ENCODE measurements around the gene SLC2A4.

SLC2A4 gene

GRCh38 chr17:7248796-7249195 is 32.7 kb upstream of the SLC2A4 start:
- no peak for DNase-seq

GRCh38 chr17:7249214-7249613 is 32.3 kb upstream of the SLC2A4 start:
- no peak for DNase-seq

- DNase-seq: no peak
Observed at GRCh38 chr17:7249830-7250229, 31.7 kb upstream of the SLC2A4 start.

DNA sequence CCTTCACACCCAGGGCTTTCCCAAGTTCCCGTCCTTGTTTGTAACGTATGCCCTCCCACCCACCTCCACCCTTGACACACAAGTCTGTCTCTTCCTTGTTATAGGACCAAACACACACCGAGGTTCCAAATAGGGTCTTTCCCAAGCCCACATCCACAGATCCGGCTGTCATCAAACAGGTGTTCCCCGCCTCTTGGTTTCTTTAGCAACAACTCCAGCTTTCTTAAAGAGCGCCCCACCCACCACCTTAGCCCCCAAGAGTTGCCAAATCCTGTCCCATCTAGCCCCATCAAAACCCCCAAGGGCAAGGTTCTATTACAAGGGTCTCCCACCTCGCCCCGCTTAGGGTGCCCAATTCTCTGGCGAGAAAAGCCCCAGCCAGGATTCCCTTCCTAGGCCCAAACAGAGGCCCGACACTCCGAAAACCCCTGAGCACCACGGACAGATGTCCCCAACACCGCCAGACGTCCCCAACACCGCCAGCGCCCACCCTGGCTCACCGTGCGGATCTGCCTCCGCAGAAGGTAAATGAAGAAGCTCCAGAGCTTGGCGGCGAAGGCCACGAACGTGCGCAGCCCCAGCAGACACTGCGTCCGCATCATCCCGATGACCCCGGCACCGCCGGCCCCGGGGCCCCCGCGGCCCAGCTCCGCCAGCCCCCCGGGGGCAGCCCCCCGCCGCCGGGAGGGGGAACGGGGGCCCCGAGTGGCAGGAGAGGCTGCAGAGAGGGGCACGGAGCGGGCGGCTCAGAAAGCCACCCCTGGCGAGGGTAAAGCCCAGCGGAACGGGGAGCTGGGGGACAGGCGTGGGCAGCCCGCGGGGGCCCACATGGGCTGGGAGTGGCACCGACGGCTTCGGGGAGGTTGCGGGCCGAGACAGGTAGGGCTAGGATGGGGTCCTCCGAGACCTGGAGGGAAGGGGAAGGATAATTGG is 30.6 kb upstream of the SLC2A4 start:
- DNase-seq: no peak

GRCh38 chr17:7251661-7252175 is 29.8 kb upstream of the SLC2A4 start, which contains the start of gene CTDNEP1:
CTDNEP1 (minus strand) TSS chr17:7251734; CDS start chr17:7251296, 438 bp downstream.
- peak; percentile 100 for DNase-seq

- peak; percentile 97 for DNase-seq
Observed at GRCh38 chr17:7252176-7253043, 29.1 kb upstream of the SLC2A4 start, which contains the start of gene ELP5. ELP5 (plus strand) TSS chr17:7252215; CDS start chr17:7252551, 336 bp downstream.

DNA sequence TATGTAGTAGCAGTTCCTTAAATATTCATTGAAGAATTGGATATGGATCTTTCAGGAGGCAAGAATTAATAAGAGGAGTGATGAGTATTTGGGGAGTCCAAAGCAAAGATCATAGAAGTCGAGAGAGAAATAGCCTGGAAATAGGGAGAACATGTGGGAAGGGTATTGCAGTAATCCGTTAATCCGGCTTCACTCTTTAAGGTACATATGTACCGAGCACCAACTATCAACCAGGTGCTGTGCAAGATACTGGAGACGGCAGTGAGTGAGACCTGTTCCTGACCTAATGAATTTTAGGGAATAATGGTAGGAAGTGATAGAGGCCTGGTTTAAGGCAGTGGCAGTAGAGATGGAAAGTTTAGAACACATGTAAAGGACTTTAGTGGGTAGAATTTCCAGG is 28.4 kb upstream of the SLC2A4 start:
- no peak for DNase-seq

- no peak for DNase-seq
Observed at GRCh38 chr17:7254511-7254910, 27.0 kb upstream of the SLC2A4 start.

DNA sequence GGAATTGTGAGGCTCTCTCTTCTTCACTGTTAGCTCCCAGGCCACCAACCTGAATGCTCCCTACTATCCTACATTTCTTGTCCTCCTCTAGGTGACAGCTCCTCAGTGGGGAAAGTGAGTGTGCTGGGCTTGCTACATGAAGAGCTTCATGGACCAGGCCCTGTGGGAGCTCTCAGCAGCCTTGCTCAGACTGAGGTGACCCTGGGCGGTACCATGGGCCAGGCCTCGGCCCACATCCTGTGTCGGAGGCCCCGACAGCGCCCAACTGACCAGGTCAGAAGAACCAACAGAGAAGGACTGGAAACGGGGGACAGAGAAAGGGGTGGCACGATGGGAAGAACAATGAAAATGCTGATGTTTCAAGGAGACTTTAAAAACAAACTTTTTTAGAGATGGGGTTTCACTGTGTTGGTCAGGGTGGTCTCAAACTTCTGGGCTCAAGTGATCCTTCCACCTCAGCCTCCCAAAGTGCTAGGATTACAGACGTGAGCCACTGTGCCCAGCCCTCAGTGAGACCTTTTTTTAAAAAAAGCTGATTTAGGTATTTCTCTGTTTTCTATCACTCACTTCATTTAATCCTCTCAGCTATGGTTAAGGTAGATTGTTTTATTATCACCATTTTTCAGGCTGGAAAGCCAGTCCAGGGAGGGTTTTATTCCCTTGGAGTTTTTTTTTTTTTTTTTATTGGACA is 24.6 kb upstream of the SLC2A4 start:
- no peak for DNase-seq

DNA sequence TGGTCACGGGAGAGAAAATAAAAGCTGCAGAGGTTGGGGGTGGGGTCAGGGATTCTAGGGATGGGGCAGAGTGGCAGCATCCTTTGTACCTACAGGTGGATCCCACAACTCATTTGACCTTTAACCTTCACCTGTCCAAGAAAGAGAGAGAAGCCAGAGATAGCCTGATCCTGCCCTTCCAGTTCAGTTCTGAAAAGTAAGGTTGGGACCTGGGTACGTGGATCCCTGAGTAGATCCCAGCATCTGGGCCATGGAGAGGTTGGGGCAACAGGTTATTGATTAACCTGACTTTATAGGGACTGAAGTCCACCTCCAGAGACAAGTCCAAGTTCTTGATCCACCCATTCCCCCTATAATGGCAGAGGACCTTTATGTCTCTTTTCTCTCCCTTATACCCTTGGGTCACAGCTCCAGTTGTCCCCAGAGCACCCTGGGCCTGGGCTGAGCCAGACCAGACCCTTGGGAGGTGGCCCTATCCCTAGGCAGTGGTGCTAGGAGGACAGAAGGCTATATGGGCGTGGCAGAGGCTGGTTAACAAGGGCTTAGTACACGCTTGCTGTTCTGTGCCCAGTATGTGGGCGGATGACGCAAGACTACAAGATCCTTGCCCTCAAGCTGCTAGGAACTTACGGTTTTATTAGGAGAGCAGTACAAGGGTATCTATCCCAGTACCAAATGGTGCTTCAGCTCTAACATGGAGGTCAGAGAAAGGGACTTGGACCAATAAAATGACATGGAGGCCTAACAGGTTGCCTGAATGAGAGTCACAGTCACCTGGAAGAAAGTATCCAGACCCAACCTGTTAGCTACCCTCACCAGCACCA is 22.6 kb upstream of the SLC2A4 start:
- peak; percentile 59 for DNase-seq

DNA sequence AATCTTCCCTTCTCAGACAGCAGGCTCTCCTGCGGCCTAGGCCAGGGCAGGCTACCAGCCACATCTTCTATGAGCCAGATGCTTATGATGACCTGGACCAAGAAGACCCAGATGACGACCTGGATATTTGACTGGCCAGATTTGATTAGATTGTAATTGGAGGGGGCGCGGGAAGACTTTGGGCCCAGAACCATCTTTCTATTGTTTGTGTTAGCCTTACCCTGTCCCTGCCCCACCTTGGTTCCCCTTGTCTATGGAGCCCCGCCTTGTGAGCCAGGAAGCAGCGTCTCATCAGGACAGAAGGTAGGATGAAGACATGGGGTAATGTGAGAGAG is 22.0 kb upstream of the SLC2A4 start:
- DNase-seq: no peak

- DNase-seq: no peak
Observed at GRCh38 chr17:7260151-7260550, 21.4 kb upstream of the SLC2A4 start.

DNA sequence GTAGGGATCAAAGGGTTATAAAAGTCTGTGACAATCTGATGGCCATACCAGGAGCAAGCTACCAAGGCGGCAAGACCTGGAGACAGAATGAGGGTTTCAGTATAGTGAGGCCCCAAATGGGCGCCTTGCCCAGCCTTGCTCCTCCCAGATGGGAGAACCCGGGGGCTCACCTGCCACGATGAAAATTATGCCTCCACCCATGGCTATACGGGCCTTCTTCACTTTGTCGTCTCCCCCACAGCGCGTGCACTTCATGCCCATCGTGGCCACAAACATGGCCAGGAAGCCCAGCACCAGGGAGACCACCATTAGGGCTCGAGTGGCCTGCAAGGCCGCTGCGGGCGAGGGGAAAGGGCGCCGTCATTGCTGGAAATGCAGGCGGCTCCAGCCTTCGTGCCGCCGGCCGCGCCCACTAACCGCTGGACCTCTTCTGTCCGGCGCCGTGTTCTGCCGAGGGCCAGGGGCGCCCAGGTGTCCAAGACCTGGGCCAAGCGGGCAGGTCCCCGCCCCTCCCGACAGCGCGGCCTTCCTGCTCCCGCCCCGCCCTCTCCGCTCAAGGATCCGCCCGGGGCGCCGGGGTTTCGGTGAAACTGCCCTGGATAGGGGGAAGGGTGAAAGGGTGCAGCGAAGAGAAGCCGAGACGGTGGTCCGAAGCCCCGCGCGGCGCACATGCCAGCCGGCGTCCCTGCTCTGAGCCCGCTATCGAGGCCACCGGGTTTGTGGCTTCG is 20.7 kb upstream of the SLC2A4 start:
- no peak for DNase-seq

- DNase-seq: no peak
Observed at GRCh38 chr17:7261379-7262191, 19.9 kb upstream of the SLC2A4 start.

DNA sequence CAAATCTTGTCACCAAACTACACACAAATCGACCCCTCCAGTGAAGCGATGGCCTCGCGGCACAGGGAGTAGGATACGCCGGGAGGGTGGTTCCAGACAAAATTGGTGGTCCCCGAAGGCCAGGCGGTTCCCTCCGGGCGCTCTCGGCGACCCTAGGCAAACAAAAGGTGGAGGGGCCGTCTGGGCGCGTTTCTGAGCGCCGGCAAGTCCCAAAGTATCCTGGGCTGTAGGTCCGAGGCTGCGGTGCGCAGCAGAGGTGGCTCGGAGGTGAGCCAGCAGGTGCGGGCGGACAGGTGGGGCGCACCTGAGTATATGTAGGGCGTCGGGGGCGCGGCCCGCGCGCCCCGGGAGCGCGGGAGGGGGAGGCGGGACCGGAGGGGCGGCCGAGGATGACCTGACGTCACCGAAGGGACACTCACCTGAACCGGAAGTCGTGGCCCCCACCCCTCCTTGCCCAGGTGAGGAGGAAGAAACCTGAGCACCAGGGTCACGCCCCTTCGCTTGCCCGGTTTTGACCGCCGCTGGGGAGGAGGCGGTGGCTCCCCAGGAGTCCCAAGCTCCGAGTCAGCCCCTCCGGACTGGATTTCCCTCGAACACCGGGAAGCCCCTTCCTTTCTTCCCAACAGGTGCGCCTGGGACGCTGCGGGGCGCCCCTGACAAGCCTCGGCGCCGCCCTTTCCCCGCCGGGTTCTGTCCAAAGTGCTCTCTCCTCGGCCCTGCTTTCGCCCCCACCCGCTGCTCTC is 19.2 kb upstream of the SLC2A4 start, which contains the start of gene CLDN7:
TSS of gene CLDN7 (minus strand) at position 287 of the 743 bp plus-strand sequence. CDS start 435 bp downstream, outside the sequence.
- DNase-seq: no peak

DNA sequence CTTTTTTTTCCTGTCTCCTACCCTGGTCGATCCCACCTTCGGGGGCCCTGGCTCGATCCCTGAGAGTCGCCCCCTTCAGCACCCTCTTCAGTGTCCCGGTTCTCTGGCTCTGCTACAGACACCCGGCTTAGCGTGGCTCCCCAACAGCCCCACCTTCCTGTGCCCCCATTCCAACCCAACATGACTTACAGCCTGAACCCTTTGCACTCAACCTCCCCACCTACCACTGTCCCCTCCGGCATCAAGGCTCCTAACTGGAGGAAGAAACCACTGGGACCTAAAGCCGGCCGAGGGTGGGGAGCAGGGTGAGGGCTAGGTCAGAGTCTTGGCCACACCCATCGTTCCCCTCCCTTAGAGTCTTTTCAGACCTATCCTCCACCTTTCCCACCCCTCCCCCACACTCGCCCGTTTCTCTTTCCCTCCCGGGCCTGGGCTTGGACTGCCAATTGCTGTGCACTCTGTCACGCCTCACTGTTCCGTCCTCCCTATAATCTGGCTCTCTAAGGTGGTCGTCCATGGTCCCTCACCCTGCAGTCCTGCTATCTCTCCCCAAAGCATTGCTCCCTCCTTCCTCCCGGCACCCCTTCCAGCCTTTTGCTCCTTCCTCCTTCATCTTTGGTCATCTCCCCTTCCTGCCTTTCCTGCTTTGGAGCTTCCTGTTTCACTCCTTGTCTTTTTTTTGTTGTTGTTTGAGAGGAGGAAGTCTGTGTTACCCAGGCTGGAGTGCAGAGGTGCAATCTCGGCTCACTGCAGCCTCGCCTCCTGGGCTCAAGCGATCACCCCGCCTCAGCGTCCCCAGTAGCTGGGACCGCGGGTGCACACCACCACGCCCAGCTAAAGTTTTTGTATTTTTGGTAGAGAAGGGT is 18.4 kb upstream of the SLC2A4 start:
- DNase-seq: no peak

- DNase-seq: no peak
Observed at GRCh38 chr17:7263801-7264078, 17.8 kb upstream of the SLC2A4 start.

DNA sequence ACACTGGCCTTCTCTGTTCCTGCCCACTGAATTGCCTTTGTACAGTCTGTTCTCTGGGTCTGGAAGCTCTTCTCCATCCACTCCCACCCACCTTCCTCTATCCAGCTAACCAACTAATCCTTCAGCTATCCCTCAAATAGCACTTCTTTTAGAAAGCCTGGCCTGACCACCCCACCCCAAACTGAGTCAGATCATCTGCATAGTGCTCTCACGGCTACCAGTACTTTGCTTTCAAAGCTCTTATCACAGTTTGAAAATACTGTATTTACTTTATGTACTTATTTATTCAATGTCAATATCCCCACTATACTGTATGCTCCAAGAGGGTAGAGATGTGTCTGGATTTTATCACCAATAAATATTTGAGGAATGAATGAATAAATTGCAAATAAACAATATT is 14.7 kb upstream of the SLC2A4 start:
- DNase-seq: peak; percentile 42

DNA sequence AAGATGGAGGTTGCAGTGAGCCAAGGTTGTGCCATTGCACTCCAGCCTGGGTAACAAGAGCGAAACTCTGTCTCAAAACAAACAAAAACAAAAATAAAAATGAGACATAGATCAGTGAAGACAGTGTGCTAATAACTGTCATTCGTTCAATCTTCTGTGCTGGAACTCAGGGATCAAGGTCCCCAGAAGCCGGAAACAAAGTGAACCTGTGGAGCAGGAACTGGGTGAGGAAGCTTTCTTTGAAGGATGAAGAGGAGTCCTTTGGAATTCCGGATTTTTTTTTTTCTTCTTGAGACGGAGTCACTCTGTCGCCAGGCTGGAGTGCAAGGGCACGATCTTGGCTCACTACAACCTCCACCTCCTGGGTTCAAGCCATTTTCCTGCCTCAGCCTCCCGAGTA is 2.1 kb upstream of the SLC2A4 start:
- no peak for DNase-seq
